Panc1 (cell line): ENCODE results near the gene ZNF407.

Experiments
- CTCF ChIP-seq: fragments of 450-650 bp; IDR thresholded peaks from 2 replicates; pipeline ENCODE4 v1.5.1; 2017; ENCODE audit warnings: mild to moderate bottlenecking
- POLR2AphosphoS5 ChIP-seq: IDR thresholded peaks from 2 replicates; pipeline ENCODE4 v1.6.1; 2012; ENCODE audit warnings: mild to moderate bottlenecking, low read depth, low read length, moderate library complexity
- SIN3A ChIP-seq: IDR thresholded peaks from 2 replicates; pipeline ENCODE4 v1.6.1; 2012; ENCODE audit warnings: low read depth, mild to moderate bottlenecking, low read length, moderate library complexity, borderline replicate concordance; ENCODE audit not compliant: insufficient read depth

GRCh38 chr18:75054611-75055010 lies 456.9 kb downstream of the ZNF407 start:
- TF ChIP-seq CTCF (no peak), SIN3A (no peak), POLR2AphosphoS5 (no peak)
